ENCODE results near the gene CHST2.

The CHST2 gene

DNA sequence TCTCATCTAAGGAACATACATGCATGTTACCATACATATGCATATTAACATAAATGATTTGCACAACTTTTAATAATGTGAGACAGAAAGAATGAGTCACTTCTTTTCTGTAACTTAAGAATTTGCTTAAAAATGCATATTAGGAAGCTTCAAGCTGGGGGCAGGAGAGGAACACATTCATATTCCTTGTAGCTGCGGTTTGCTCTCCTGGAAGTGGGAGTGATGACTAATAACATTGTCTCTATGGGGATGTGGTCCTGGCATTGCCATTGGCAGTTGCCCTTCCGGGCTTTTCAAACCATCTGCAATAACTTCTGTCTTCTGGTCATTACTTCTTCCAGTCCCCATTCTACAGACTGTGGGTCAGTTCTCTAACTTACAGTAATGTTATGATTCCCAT lies 15.6 kb downstream of the CHST2 start:
- DNase-seq: peak; percentile 95

DNA sequence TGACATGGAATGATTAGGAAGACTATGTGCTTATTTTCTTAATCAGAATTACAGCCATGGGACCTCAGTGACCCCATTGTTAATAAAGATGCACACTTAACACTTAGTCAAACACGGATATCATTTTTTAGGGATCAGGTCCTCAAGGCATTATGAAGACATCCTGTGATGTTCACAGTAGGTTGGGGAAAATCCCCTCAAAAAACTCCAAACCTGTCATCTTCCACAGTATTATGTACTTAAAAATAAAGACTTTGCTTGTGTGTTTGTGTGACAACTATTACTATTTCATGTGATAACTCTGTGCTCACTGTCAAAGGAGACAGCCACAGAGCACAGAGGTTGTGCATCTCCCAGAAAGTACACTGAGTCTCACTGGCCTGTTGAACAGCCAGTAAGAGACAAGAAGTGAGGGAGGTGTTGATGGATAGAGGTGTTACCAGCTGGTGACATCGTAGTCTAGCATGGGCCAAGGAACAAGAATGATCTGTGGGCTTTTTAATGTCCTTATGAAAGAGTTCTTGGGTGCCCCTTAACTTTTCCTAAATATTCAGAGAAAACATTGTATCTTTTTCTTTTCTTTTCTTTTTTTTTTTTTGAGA lies 18.0 kb downstream of the CHST2 start:
- no peak for DNase-seq

DNA sequence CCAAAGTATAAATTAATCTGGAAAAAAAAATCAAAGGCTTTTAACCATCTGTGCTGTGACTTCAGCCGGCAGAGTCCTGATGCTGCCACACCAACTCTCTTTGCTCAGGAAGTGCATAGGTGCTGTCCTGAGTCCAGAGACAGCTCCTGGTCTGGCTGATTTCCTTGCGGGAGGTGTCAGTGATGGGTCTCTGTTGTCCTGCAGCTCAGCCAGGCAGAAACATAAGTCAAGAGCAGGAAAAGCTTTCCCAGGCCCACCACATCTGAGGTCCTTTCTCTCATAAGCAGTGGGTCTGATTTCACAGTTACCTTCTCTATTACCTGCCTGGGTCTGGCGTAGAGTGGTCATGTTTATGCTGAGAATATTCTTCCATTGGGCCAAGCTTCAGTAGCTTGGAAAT lies 19.4 kb downstream of the CHST2 start:
- no peak for DNase-seq

- peak; percentile 72 for DNase-seq
Measured at GRCh38 chr3:143139762-143140161, 20.2 kb downstream of the CHST2 start.

GRCh38 chr3:143140550-143140949 lies 21.0 kb downstream of the CHST2 start:
- no peak for DNase-seq

- no peak for DNase-seq
Measured at GRCh38 chr3:143142354-143142753, 22.8 kb downstream of the CHST2 start.

GRCh38 chr3:143145906-143146305 lies 26.3 kb downstream of the CHST2 start:
- DNase-seq: no peak

DNA sequence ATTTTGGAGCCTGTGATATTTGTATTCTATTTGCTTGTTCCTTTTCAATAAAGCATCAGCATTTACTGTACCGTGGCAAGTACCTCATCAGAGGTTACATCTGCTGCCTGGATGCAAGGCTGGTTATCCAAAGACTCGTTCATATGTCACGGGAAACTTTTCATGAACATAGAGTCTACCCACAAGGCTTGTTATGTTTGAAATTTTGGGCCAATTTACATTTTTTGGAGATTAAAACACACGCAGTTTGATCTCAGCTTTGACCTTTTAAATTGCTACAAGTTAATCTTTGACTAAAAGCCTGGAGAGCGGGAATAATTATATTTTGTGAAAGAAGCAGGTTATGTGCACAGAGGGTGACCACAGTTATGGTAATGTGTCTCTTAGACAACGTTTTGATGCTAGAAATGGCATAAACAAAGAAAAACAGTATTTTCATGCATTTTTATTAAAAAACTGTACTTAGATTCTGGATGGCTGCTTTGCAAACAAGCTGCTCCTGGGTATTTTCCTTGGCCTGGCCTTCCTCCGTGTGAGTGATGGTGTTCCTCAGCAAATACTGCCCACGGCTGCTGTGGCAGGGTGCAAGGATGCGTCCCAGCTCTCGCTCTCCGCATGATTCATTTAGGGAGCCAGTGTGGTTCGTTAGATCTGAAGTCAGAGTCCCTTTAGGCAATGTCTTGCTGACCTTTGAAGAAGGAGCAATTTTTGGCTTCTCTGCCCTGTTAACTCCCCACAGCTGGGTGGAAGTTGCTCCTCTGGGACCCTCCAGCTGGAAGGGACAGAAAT lies 27.1 kb downstream of the CHST2 start:
- DNase-seq: no peak

DNA sequence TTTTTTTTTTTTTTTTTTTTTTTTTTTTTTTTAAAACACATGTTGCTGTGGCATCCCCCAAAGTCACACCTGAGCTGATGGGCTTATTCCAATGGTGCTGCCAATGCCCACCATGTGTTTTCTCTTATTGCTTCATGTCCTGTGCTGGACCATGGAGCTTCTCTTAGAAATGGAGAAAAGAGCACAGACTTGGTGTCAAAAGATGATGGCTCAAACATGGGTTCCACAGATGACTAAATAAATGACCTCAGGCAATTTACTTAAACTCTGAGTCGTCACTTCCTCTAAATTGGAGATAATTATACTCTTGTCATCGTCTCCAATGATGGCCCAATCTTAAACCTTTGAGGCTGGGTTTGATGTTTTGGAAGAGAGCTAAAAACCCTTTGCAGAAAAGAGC lies 28.1 kb downstream of the CHST2 start:
- DNase-seq: no peak

GRCh38 chr3:143150071-143150470 lies 30.5 kb downstream of the CHST2 start:
- no peak for DNase-seq

GRCh38 chr3:143151004-143151731 lies 31.6 kb downstream of the CHST2 start:
- no peak for DNase-seq

DNA sequence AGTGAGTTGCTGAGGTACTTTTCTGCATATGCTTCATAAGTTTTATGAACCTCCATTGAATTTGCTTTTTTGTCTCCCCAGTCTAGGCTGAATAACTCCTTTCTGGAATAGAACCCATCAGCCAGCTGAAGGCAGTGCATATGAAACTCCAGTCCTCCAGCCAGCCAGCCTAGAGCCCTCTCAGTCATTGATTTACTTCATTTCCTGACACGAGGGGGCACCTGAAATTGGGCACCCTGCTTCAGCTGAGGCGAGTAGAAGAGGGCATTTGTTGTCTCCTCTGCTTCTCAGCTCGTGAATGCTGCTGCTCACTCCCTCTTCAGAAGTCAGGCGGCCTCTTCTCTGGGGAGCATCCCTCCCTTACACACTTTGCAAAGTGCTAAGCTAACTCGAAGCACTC lies 32.5 kb downstream of the CHST2 start:
- no peak for DNase-seq

- no peak for DNase-seq
Measured at GRCh38 chr3:143155756-143156155, 36.2 kb downstream of the CHST2 start.

DNA sequence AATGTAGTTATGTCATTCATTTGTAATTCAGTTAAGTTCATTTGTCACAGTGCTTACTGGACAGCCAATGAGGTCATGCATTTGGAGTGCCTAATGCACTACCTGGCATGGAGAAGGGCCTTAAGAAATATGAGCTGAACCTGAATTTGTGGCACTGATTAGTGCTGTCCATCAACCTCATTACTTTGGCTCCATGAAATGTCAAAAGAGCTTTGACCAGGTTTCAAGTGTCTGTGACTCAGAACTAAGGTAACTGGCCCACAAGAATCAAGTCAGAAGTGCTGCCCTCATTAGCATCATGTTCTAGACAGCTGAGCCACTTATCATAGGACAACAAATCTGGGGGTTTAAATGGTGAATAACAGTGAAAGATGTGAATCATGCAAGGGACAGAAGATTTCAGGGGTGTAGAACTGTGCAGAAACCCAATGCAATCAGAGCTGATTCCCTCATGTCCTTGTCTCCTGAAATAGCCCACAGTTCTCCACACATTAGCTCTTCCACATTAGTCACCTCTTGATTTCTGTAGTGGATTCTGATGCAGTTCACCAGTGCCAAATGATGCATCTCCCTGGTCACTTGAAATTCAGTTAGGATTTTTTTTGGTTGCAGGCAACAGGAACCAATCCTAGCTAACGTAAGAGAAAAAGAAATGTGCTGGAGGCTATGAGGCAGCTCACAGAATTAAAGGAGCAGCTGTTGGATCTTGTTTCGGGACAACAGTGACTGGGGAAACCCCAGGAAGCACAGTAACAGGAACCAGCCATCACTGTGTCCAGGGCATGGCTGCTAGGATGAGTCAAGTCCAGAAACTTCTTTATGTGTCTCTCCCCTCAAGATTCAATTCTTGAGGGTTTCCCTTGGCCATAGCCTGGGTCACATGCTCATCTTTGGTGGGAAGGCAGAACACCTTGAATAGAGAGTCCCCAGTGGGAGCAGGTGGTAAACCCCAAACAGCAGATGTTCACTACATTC lies 38.7 kb downstream of the CHST2 start:
- DNase-seq: peak; percentile 21

DNA sequence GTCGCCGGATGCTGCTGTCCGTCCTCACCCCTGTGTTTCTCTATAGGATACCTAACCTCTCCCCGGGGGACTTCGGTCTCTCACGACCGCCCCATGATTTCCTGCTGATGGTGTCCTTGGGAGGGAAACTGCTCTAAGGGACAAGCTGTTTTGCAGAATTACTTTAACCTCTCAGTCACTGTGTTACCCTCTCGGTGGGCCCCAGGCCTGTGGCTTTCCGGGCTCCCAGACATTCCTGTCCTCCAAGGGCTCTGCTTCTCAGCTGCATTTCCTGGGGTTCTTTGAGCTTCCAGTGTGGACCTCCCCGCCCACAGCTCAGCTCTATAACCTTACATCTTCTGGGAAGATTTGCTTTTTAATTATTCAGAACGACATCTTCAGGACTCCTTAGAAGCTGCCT lies 40.9 kb downstream of the CHST2 start:
- no peak for DNase-seq

DNA sequence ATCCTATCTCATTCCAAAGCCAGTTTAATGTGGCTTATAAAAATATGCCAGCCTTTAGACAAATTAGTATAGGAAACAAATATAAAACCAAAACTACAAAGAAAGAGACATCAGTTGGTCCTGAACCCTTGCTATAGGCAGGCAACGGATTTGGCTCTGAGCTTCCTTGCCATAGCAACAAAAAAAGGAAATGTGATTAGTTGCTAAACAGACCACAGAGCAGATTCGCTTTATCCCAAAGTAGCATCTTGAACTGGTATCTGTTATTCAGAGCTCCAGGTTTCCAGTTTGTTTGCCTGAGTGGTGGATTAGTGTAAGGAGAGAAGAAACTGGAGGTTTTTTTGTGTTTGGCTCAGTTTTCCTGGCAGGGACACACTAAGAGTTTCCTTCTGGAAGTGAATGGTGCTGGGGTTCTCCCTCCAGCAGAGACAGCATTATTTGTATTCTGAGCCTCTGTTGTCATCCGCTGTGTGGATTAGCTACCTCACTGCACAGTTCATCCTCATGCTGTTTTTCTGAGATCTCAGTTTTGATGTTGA lies 44.1 kb downstream of the CHST2 start:
- no peak for DNase-seq

- no peak for DNase-seq
Measured at GRCh38 chr3:143165211-143165610, 45.6 kb downstream of the CHST2 start.

GRCh38 chr3:143165612-143166285 lies 46.2 kb downstream of the CHST2 start:
- DNase-seq: peak; percentile 46

DNA sequence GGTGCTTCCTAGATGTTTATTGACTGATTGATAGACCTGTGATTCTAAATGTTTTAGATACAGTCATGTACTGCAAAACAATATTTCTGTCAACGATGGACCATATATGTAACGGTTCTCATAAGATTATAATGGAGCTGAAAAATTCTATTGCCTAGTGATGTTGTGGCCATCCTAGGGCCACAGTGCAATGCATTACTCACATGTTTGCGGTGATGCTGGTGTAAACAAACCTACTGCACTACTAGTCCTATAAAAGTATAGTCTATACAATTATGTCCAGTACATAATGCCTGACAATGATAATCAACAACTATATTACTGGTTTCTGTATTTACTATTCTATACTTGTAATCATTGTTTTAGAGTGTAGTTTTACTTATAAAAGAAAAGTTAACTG lies 46.8 kb downstream of the CHST2 start:
- no peak for DNase-seq

DNA sequence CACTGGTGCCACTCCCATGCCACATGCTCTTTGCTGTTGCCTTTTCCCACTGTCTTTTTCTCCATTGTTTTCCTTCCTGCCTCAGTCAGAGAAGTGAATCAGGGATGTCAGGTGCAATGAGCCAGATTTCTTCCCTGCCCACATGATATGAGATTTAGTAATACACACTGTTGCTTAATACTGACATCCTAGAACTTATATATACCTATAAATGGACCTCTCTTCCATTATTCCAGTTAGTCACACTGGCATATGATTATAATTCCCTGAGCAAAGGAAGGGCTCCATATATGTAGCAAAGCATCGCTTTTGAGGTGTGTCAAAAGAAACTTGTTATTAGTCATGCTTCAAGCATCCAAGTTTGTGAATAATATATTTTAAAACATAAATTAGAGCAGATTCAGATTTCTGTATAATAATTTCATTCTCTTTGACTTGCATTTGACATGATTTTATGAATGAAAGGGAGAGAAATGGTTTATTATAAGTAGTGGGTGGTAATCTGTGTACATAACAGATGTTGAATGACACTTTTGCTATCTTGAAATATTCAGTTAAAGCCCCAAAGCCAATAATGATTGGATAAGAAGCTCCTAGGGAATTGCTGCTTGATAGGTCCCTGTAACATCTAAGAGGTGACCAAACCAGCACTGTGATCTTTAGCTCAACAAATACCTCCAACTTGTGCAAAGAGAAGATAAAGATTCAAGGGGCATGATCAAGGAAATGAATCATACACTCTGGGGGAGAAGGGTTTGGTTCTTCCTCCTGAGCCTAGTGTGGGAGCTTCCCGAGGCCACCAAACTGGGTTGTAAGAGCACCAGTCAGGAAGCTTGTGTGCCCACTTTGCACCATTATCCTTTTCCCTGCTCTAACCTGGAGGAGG lies 48.6 kb downstream of the CHST2 start:
- DNase-seq: peak; percentile 53

- DNase-seq: no peak
Measured at GRCh38 chr3:143168855-143169192, 49.3 kb downstream of the CHST2 start.

Measured in NCI-H226 (cell line).